ENCODE data around the gene CAMTA1.

DNA sequence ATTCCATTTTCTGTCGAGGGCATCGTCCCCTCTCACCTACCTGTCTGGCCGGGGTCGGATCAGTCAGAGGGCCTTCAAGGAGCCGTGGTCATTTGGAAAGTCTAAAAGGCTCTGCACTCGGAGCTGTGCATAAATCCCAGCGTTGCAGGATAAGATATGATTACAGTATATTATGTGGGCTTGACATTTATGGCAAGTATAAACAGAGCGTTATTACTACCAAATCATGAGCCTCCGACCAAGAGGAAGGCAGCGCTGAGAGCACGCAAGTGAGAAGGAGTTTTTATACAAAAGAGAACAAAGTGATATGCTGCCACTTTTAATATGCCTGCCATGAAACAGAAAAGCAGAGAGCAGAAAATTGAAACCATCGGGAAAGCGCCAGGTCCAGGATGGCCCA lies 566.4 kb downstream of the CAMTA1 start:
- TF ChIP-seq ZNF830 (tag by site-specific recombination; IDR thresholded peaks at IDR 0.05; ENCODE audit: low read depth) (no peak), ZBTB7A (tag by site-specific recombination; IDR thresholded peaks at IDR 0.05; ENCODE audit: low read depth) (no peak), CTCF (tag by site-specific recombination; IDR thresholded peaks at IDR 0.05) (no peak), GFI1B (tag by site-specific recombination; IDR thresholded peaks at IDR 0.05) (no peak), TCF7L2 (IDR thresholded peaks at IDR 0.05; ENCODE audit: borderline replicate concordance, low read depth, low read length) (no peak), ZFP3 (tag by site-specific recombination; IDR thresholded peaks at IDR 0.05; ENCODE audit: low read depth) (no peak), SCRT1 (tag by site-specific recombination; IDR thresholded peaks at IDR 0.05; ENCODE audit: borderline replicate concordance) (no peak), ZNF707 (tag by site-specific recombination; IDR thresholded peaks at IDR 0.05) (no peak), ZNF133 (tag by site-specific recombination; IDR thresholded peaks at IDR 0.05) (no peak), ZSCAN23 (tag by site-specific recombination; IDR thresholded peaks at IDR 0.05) (no peak)
- TF ChIP-seq, protein P1, sequence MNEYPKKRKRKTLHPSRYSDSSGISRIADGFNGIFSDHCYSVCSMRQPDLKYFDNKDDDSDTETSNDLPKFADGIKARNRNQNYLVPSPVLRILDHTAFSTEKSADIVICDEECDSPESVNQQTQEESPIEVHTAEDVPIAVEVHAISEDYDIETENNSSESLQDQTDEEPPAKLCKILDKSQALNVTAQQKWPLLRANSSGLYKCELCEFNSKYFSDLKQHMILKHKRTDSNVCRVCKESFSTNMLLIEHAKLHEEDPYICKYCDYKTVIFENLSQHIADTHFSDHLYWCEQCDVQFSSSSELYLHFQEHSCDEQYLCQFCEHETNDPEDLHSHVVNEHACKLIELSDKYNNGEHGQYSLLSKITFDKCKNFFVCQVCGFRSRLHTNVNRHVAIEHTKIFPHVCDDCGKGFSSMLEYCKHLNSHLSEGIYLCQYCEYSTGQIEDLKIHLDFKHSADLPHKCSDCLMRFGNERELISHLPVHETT (tag by site-specific recombination; IDR thresholded peaks at IDR 0.05) = no peak

Measured in HEK293 (cell line).